GM18951 (cell line): ENCODE data around the gene COMMD6.

ENCODE experiments used
- POLR2A ChIP-seq: IDR thresholded peaks from 4 replicates; pipeline ENCODE4 v1.6.1; 2011; ENCODE audit warnings: mild to moderate bottlenecking; ENCODE audit not compliant: insufficient read length, insufficient read depth; ENCODE audit errors: extremely low read depth
- in situ Hi-C: fragments of 300-500 bp; cut with MboI; formaldehyde crosslinking; loops from one replicate; pipeline ENCODE4 v1.12.0; 2022; ENCODE audit warnings: low sequenced_read_pairs, mixed read lengths, inconsistent platforms; ENCODE audit not compliant: unreplicated experiment

COMMD6 gene

GRCh38 chr13:75511051-75511625 lies 26.5 kb downstream of the COMMD6 start:
- no peak for TF ChIP-seq POLR2A
- in situ Hi-C loops = no loop called here

GRCh38 chr13:75508002-75508548 lies 29.6 kb downstream of the COMMD6 start:
- TF ChIP-seq POLR2A = no peak
- in situ Hi-C loops = no loop called here

GRCh38 chr13:75507027-75508001 lies 30.3 kb downstream of the COMMD6 start:
- TF ChIP-seq POLR2A = no peak
- in situ Hi-C loops = no loop called here

- in situ Hi-C loops = no loop called here
- TF ChIP-seq POLR2A = no peak
Observed at GRCh38 chr13:75506018-75506417, 31.6 kb downstream of the COMMD6 start.

GRCh38 chr13:75505327-75505726 lies 32.3 kb downstream of the COMMD6 start:
- TF ChIP-seq POLR2A = no peak
- in situ Hi-C loops = no loop called here

GRCh38 chr13:75495938-75496337 lies 41.7 kb downstream of the COMMD6 start:
- TF ChIP-seq POLR2A = no peak

GRCh38 chr13:75494491-75494890 lies 43.1 kb downstream of the COMMD6 start:
- in situ Hi-C loops = no loop called here
- no peak for TF ChIP-seq POLR2A

More at GRCh38 chr13:75495938-75496337, 41.7 kb downstream of the COMMD6 start:
- in situ Hi-C loops = no loop called here

- TF ChIP-seq POLR2A = no peak
- in situ Hi-C loops = no loop called here
Observed at GRCh38 chr13:75493156-75493555, 44.5 kb downstream of the COMMD6 start.

- TF ChIP-seq POLR2A = no peak
- in situ Hi-C loops = no loop called here
Observed at GRCh38 chr13:75492389-75492788, 45.3 kb downstream of the COMMD6 start.

GRCh38 chr13:75491376-75491775 lies 46.3 kb downstream of the COMMD6 start:
- in situ Hi-C loops = no loop called here
- no peak for TF ChIP-seq POLR2A

- in situ Hi-C loops = no loop called here
- TF ChIP-seq POLR2A = no peak
Observed at GRCh38 chr13:75489502-75490263, 48.0 kb downstream of the COMMD6 start.

- no peak for TF ChIP-seq POLR2A
- in situ Hi-C loops = no loop called here
Observed at GRCh38 chr13:75486146-75487062, 51.2 kb downstream of the COMMD6 start.

GRCh38 chr13:75485286-75486062 lies 52.2 kb downstream of the COMMD6 start:
- in situ Hi-C loops = no loop called here
- no peak for TF ChIP-seq POLR2A
